Activated CD4-positive, alpha-beta memory T cell treated with anti-CD3 and anti-CD28 coated beads, Interleukin-2, amount 10 ng/mL, durations not matched to agents 7 days and 5 days (primary cell): ENCODE measurements around the gene CEPT1. TPM values are rescaled to one million over a fixed set of nuclear protein-coding genes. Genes with fewer than 3 reads are reported as not detected.

Source experiments
- CTCF ChIA-PET: fragments of 350-600 bp; sonication (Branson Sonifier 250); formaldehyde crosslinking; loops from one replicate; lab custom pipeline; 2021; ENCODE audit warnings: antibody characterized with exemption, inconsistent platforms; lab: Charles Lee
- POLR2A ChIA-PET: fragments of 350-600 bp; sonication (Branson Sonifier 250); formaldehyde crosslinking; loops from one replicate; lab custom pipeline; 2021; ENCODE audit warnings: antibody characterized with exemption; lab: Charles Lee
- DNase-seq: peaks from one replicate; pipeline ENCODE4 v3.0.0-alpha.2; 2020
- H3K27ac Mint-ChIP-seq: one replicate; pipeline ENCODE4 v1.8.0; 2021; ENCODE audit warnings: mild to moderate bottlenecking, mixed read lengths
- H3K27me3 Mint-ChIP-seq: one replicate; pipeline ENCODE4 v1.8.0; 2021; ENCODE audit warnings: mixed read lengths
- H3K36me3 Mint-ChIP-seq: one replicate; pipeline ENCODE4 v1.8.0; 2021; ENCODE audit warnings: low read depth, mixed read lengths
- H3K4me1 Mint-ChIP-seq: one replicate; pipeline ENCODE4 v1.8.0; 2021; ENCODE audit warnings: mixed read lengths
- H3K4me3 Mint-ChIP-seq: one replicate; pipeline ENCODE4 v1.8.0; 2021; ENCODE audit warnings: mild to moderate bottlenecking, mixed read lengths
- H3K9me3 Mint-ChIP-seq: one replicate; pipeline ENCODE4 v1.8.0; 2021; ENCODE audit warnings: mixed read lengths
- total RNA-seq, 2 experiments: library from RNA; stranded (reverse); gene quantifications; one replicate each; pipeline ENCODE4 v1.2.3, GENCODE V29; 2021

CEPT1 gene
- total RNA-seq, 2 experiments from 2014 or later = 31.0 to 32.5 TPM

DNA sequence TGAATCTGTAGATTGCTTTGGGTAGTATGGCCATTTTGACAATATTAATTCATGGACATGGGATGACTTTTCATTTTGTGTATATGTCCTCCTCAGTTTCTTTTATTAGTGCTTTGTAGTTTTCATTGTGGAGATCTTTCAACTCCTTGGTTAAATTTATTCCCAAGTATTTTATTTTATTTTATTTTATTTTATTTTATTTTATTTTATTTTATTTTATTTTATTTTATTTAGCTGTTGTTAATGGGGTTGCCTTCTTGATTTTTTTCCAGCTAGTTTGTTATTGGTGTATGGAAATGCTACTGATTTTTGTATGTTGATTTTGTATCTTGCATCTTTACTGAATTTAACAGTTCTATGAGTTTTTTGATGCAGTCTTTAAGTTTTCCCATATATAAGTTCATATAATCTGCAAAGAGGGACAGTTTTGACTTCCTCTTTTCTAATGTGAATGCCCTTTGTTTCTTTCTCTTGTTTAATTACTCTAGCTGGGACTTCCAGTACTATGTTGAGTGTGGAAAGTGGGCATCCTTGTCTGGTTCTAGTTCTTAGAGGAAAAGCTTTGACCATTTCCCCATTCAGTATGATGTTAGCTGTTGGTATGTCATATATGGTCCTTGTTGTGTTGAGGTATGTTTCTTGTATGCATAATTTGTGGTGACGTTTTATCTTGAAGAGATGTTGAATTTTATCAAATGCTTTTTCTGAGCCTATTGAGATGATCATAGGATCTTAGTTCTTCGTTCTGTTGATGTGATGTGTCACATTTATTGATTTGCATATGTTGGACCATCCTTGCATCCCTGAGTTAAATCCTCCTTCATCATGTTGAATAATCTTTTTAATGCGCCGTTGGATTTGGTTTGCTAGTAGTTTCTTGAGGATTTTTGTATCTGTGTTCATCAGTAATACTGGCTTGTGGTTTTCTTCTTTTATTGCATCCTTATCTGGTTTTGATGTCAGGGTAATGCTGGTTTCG lies 14.3 kb downstream of the CEPT1 start:
- H3K27ac Mint-ChIP-seq = no peak overlapping the region
- POLR2A ChIA-PET = interaction anchor here (0.9 to 1.7 kb wide), 2 partner anchors 14 to 39 kb away, joined by 3 read pairs; no protein-coding TSS in a partner anchor
- CTCF ChIA-PET = no interaction called here
- H3K36me3 Mint-ChIP-seq = peaks cover 76% of the 10 kb centered on the region
- no peak for DNase-seq
- H3K4me1 Mint-ChIP-seq = peaks cover 39% of the 10 kb centered on the region
- no peaks in the 10 kb centered on the region for H3K9me3 Mint-ChIP-seq
- no peak overlapping the region for H3K4me3 Mint-ChIP-seq
- H3K27me3 Mint-ChIP-seq = no peaks in the 10 kb centered on the region

DNA sequence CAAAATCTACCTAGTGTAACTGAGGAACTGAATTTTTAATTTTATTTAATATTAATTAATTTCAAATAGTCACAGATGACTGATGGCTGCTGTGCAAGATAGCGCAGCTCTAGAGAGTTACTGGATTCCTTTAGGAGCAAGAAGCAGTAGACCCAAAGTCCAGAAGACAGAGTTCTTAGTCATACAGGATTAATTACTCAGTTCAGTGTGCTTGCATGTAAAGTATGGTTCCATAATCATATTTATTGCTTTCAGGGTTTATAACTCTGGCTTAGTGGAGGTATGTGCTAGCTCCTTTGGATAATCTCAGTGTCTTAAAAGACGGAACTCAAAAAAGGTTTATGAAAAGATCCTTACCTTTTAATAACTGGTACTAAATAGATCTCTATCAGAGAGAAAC lies 17.4 kb downstream of the CEPT1 start:
- H3K4me1 Mint-ChIP-seq = peaks cover 18% of the 10 kb centered on the region
- no peak overlapping the region for H3K27ac Mint-ChIP-seq
- no peaks in the 10 kb centered on the region for H3K9me3 Mint-ChIP-seq
- no peak overlapping the region for H3K4me3 Mint-ChIP-seq
- POLR2A ChIA-PET = no interaction called here
- H3K27me3 Mint-ChIP-seq = no peaks in the 10 kb centered on the region
- CTCF ChIA-PET = no interaction called here
- peaks cover 68% of the 10 kb centered on the region for H3K36me3 Mint-ChIP-seq
- DNase-seq = no peak

DNA sequence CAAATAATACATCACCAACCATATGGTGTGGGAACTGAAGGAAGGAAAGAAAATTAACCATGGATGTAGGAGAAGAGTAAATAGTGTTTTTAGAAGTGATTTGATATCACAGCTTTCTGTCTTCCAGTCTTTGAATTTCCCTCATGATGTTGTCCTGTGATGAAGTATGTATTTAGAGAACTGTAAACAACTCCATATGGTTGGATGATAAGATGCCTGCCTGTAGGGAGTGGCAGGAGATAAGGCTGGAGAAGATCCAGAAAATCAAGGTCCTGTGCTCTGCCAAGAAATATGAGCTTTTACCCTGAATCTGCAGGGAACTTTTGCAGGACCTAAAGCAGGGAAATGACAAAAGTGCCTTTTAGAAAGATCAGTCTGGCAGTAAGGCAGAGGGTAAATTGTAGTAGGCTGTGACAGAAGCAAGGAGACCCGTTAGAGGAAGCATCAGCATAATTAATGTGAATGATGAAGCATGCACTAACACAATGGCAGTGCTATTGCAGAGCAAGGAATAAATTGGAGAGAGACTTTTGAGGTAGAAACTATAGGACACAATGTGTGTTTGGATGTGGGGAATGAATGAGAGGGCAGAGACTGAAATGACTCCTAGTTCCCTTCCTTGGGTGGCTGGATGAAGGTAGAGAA lies 21.9 kb downstream of the CEPT1 start:
- no peak overlapping the region for H3K4me3 Mint-ChIP-seq
- POLR2A ChIA-PET = interaction anchor here (0.6 kb wide), 1 partner anchor 274 kb away, joined by 3 read pairs; no protein-coding TSS in a partner anchor
- H3K27ac Mint-ChIP-seq = no peak overlapping the region
- peaks cover 2% of the 10 kb centered on the region for H3K4me1 Mint-ChIP-seq
- no peak for DNase-seq
- CTCF ChIA-PET = interaction anchor here (0.9 kb wide), 1 partner anchor 238 kb away, joined by 3 read pairs; no protein-coding TSS in a partner anchor
- no peaks in the 10 kb centered on the region for H3K9me3 Mint-ChIP-seq
- H3K36me3 Mint-ChIP-seq = peaks cover 41% of the 10 kb centered on the region
- H3K27me3 Mint-ChIP-seq = no peaks in the 10 kb centered on the region

DNA sequence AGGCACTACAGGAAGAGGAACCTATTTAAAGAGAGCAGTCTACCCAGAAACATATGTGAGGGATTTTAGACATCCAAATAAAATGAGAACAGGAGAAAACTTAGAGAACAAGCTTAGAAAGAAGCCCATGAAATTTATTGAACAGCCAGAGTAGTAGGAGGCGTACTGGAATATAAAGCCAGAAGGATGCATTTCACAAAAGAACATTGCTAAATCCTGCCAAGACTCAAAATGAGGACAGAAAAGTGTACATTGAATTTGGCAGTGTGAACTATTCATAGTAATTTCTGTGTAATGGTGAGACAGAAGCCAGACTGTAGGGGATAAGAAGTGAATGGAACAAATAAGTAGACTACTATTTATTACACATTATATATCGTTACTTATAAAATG lies 22.5 kb downstream of the CEPT1 start:
- H3K4me3 Mint-ChIP-seq = no peak overlapping the region
- DNase-seq = no peak
- POLR2A ChIA-PET = no interaction called here
- no peaks in the 10 kb centered on the region for H3K9me3 Mint-ChIP-seq
- CTCF ChIA-PET = no interaction called here
- peaks cover 2% of the 10 kb centered on the region for H3K4me1 Mint-ChIP-seq
- H3K36me3 Mint-ChIP-seq = peaks cover 41% of the 10 kb centered on the region
- H3K27ac Mint-ChIP-seq = no peak overlapping the region
- no peaks in the 10 kb centered on the region for H3K27me3 Mint-ChIP-seq

DNA sequence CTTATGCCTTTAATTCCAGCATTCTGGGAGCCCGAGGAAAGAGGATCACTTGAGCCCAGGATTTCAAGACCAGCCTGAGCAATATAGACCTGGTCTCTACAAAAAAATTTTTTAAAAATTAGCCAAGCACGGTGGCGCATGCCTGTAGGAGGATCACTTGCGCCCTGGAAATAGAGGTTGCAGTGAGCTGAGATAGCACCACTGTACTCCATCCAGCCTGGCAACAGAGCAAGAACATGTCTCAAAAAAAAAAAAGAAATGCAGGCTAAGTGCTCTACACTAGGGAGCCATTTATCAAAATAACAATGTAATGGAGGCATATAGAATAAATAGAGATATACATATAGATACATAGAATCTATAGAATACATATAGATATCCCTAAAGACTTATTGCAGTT lies 23.3 kb downstream of the CEPT1 start:
- no peaks in the 10 kb centered on the region for H3K9me3 Mint-ChIP-seq
- H3K4me3 Mint-ChIP-seq = no peak overlapping the region
- peaks cover 2% of the 10 kb centered on the region for H3K4me1 Mint-ChIP-seq
- H3K27ac Mint-ChIP-seq = no peak overlapping the region
- peaks cover 47% of the 10 kb centered on the region for H3K36me3 Mint-ChIP-seq
- ChIA-PET POLR2A (no interaction called here), CTCF (no interaction called here)
- no peak for DNase-seq
- H3K27me3 Mint-ChIP-seq = no peaks in the 10 kb centered on the region

DNA sequence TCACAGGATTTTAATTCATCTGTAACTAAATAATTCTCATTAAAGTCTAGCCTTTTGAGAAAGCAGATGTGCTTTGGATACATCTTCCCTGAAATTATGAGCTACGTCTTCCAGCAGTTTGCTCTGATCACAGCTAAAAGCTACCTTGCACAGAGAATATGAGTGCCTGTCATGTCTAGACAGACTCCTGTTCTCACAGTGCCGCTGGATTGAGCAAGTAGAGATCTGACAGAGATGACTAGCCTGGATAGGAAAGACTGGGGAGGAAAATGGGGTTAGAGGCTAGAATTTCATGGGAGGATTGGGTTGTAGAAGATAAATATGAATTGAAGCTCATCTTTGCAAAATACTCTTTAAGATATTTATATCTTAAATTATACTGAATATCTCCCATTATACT lies 24.1 kb downstream of the CEPT1 start:
- Mint-ChIP-seq H3K27ac (no peak overlapping the region), H3K9me3 (no peaks in the 10 kb centered on the region), H3K36me3 (peaks cover 42% of the 10 kb centered on the region), H3K27me3 (no peaks in the 10 kb centered on the region), H3K4me3 (no peak overlapping the region), H3K4me1 (peaks cover under 1% of the 10 kb centered on the region)
- POLR2A ChIA-PET = no interaction called here
- DNase-seq = no peak
- CTCF ChIA-PET = no interaction called here

DNA sequence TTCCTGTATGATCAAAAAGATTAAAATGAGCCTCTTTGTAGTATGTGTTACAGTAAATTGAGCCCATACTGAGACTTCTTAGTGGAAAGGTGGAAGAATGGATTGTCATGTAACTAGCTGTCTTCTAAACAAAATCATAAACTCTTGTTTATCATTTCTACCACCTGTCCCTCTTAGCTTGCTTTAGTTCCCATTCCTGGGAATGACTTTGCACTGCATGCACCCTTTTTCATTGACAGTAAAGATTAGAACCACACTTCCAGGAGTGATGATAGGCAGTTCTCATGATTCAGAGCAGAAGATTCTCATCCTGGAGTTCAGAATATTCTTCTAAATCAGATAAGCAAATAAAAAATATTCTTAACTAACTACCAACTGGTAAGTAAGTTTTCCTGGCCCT lies 32.4 kb downstream of the CEPT1 start:
- no peak for DNase-seq
- ChIA-PET POLR2A (no interaction called here), CTCF (no interaction called here)
- no peaks in the 10 kb centered on the region for H3K9me3 Mint-ChIP-seq
- peaks cover 48% of the 10 kb centered on the region for H3K36me3 Mint-ChIP-seq
- no peak overlapping the region for H3K27ac Mint-ChIP-seq
- no peaks in the 10 kb centered on the region for H3K27me3 Mint-ChIP-seq
- H3K4me1 Mint-ChIP-seq = no peaks in the 10 kb centered on the region
- no peak overlapping the region for H3K4me3 Mint-ChIP-seq

DNA sequence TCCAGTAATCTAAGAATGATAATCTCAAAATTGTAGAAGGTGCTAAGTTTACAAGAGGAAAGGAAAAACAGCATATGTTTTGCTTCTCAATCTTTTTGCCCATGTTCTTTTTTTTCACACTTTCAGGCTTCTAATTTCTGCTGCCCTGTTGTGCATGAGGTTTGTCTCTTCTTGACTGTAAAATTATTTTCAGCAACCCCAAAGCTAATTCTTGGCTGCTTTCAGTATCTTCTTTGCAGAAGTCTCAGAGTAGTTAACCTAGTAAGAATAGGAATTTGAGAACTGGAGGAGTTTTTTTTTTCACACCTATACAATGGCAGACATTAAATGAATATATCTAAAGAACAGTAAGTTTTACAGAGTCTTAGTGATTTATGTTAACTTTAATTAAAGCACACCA lies 34.0 kb downstream of the CEPT1 start:
- CTCF ChIA-PET = no interaction called here
- Mint-ChIP-seq H3K36me3 (peaks cover 49% of the 10 kb centered on the region), H3K4me3 (no peak overlapping the region), H3K4me1 (no peaks in the 10 kb centered on the region), H3K27ac (no peak overlapping the region), H3K9me3 (no peaks in the 10 kb centered on the region), H3K27me3 (no peaks in the 10 kb centered on the region)
- DNase-seq = no peak
- POLR2A ChIA-PET = interaction anchor here (1.2 kb wide), 1 partner anchor 9 kb away, joined by 3 read pairs; no protein-coding TSS in a partner anchor

DNA sequence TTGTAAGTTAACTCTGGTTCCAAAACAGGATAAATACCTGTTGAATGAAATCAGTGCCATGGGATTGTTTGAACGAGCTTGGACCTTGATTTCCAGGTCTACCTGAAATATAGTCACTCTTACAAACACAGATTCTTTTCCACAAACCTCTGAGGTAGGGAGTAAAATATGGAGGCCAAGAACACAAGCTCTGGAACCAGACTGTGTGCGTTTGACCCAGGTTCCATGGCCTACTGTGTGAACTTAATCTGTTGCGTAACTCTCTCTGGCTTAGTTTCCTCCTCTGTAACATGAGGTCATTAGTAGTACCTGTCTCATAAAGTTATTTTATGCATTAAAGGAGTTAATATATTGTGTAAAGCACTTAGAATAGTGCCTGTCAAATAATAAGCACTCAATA lies 35.3 kb downstream of the CEPT1 start:
- H3K36me3 Mint-ChIP-seq = peaks cover 57% of the 10 kb centered on the region

DNA sequence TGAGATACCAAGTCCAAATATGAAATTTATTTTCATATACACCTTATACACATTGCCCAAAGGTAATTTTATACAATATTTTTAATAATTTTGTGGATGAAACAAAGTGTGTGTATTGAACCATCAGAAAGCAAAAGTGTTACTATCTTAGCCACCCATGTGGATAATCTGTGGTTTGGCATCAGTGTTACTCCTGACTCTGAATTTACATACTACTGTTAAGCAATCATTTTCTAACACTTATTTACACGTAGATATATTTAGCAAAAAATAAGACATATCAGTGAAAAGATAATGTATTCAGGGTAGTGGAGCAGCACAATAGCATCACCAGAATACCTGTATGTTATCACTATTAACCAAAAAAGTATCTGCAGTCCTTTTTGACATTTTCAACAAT lies 36.7 kb downstream of the CEPT1 start:
- Mint-ChIP-seq H3K4me3 (no peak overlapping the region), H3K36me3 (peaks cover 60% of the 10 kb centered on the region), H3K27ac (no peak overlapping the region), H3K27me3 (no peaks in the 10 kb centered on the region), H3K9me3 (no peaks in the 10 kb centered on the region), H3K4me1 (no peaks in the 10 kb centered on the region)
- CTCF ChIA-PET = no interaction called here
- no peak for DNase-seq
- POLR2A ChIA-PET = no interaction called here

More for the DNA sequence above, 35.3 kb downstream of the CEPT1 start:
- no peaks in the 10 kb centered on the region for H3K9me3 Mint-ChIP-seq
- no peak for DNase-seq
- no peaks in the 10 kb centered on the region for H3K27me3 Mint-ChIP-seq
- ChIA-PET POLR2A (no interaction called here), CTCF (no interaction called here)
- H3K4me1 Mint-ChIP-seq = no peaks in the 10 kb centered on the region
- H3K27ac Mint-ChIP-seq = no peak overlapping the region
- no peak overlapping the region for H3K4me3 Mint-ChIP-seq

DNA sequence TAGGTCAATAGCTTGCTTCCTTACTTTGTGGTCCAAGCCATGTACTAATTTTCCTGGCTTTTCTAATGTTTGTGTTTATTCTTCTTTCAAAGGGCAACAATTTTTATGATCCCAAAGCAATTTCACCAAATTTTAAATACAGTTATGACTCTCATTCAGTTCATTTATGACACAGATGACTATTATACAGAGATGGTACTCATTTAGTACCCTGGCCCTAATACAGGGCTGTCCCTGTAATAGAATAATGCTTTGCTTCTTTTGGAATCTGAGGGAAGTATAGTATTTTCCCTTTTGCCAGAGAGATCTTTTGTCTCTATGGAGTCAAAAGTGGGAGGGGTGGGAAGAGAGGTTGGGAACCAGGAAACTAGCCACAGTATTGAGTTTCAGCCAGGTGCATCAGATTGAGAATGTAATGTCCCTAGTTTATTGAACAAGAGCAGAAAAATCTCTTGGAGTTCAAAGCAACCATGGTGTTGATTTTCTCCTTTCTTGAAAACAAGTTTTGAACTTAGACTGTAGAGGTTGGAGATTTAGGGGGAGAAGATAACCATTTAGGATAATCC lies 40.0 kb downstream of the CEPT1 start:
- no peak for DNase-seq
- H3K36me3 Mint-ChIP-seq = peaks cover 66% of the 10 kb centered on the region
- peaks cover 3% of the 10 kb centered on the region for H3K4me1 Mint-ChIP-seq
- ChIA-PET CTCF (interaction anchor here (1.1 kb wide), 1 partner anchor 18 kb away, joined by 4 read pairs; no protein-coding TSS in a partner anchor), POLR2A (interaction anchor here (0.8 to 0.9 kb wide), 2 partner anchors 9 to 273 kb away, joined by 3 read pairs; no protein-coding TSS in a partner anchor)
- H3K9me3 Mint-ChIP-seq = no peaks in the 10 kb centered on the region
- H3K27me3 Mint-ChIP-seq = no peaks in the 10 kb centered on the region
- no peak overlapping the region for H3K4me3 Mint-ChIP-seq
- H3K27ac Mint-ChIP-seq = no peak overlapping the region

DNA sequence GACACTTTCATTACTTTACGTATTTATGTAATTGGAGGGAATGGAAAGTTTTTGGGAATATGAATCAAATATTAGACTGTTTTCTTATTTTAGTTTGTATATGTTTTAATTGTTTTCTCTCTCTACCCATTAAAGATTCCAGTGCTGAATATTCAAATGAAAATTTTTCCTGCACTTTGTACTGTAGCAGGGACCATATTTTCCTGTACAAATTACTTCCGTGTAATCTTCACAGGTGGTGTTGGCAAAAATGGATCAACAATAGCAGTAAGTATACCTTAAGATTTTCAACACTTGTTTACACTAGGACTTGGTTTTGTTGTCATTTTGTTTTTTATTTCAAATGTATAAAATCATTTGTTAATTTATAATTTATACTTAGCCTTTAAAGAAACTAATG lies 42.0 kb downstream of the CEPT1 start:
- Mint-ChIP-seq H3K27ac (no peak overlapping the region), H3K27me3 (no peaks in the 10 kb centered on the region), H3K4me3 (no peak overlapping the region), H3K4me1 (peaks cover 12% of the 10 kb centered on the region), H3K9me3 (no peaks in the 10 kb centered on the region), H3K36me3 (peaks cover 70% of the 10 kb centered on the region)
- ChIA-PET POLR2A (interaction anchor here (0.8 to 1.5 kb wide), 5 partner anchors 10 to 43 kb away, joined by 4 to 6 read pairs (median 4); no protein-coding TSS in a partner anchor), CTCF (interaction anchor here (2.2 kb wide), 1 partner anchor 41 kb away, joined by 9 read pairs; no protein-coding TSS in a partner anchor)
- no peak for DNase-seq
